Measurements from ENCODE around the gene RPL7A.
A peak's percentile ranks its signal among the peaks of the same experiment; 100 is the strongest.
"Not testable (repeated sequence)": the region's sequence is repeated elsewhere in the genome, so short reads cannot be mapped to it uniquely, and the experiment has no call there.

The RPL7A gene

GRCh38 chr9:133327834-133328484, 20.1 kb upstream of the RPL7A start:
- no peak for DNase-seq (ENCODE audit: low read depth)

DNA sequence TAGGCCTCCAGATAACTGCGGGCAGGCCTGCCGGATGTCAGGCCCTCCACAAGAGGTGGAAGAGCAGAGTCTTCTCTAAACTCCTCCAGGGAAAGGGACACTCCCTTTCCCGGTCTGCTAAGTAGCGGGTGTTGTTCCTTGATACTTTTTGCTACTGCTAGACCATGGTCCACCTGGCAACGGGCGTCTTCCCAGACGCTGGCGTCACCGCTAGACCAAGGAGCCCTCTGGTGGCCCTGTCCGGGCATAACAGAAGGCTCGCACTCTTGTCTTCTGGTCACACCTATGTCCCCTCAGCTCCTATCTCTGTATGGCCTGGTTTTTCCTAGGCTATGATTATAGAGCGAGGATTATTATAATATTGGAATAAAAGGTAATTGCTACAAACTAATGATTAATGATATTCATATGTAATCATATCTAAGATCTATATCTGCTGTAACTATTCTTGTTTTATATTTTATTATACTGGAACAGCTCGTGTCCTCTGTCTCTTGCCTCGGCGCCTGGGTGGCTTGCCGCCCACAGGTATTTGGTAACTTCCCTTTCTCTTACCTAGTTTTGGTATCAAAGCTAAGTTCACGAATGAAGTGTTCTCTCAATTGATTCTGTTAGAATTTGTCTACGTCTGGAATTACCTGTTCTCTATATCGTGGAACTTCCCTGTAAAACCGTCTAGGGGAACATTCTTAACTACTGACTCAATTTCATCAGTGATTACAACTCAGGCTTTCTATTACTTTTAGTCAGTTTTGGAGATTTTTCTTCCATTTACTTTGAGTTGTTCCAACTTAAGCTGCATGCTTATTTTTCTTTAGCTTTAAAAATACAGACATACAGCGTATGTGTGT, 18.5 kb upstream of the RPL7A start:
- not testable (repeated sequence) for DNase-seq (ENCODE audit: low read depth)

GRCh38 chr9:133331221-133331620, 16.8 kb upstream of the RPL7A start:
- DNase-seq (ENCODE audit: low read depth), result no peak

- DNase-seq (ENCODE audit: low read depth), result no peak
Observed at GRCh38 chr9:133331641-133332380, 16.2 kb upstream of the RPL7A start.

DNA sequence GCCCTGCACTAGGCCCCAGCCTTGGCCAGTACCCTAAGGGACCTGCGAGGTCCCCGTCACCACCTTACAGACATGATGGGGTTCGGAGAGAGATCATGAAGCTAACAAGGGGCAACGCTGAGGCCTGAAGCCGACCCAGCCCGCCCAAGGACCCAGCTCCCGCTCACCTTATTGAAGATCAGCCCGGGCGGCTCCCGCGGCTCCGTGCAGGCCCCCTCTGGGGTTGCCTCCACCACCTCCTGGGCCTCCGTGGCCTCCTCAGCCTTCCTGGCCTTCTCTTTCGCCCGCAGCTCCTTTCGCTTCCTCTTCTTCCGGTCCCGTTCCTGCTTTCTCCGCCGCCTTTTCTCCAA, 15.7 kb upstream of the RPL7A start:
- DNase-seq (ENCODE audit: low read depth), result no peak

GRCh38 chr9:133333011-133333410, 15.0 kb upstream of the RPL7A start:
- DNase-seq (ENCODE audit: low read depth), result no peak

DNA sequence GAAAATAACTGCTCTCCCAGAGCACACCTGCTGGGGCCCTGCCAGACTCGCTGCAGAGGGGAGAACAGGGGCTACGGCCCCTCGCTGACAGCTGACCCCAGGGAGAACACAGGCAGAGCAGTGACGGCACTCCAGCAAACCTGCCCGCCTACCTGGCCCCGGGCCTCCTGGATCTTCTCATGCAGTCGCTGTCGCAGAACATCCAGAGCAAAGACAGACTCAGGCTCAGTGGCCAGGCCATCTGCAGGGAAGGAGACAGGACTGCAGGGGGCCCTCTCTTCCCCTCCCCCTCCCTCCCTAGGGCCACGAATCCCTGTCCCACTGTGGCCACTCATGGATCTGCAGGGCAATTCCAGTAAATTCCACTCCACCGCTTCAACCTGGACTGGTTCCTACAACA, 14.5 kb upstream of the RPL7A start:
- no peak for DNase-seq (ENCODE audit: low read depth)

GRCh38 chr9:133334161-133334560, 13.9 kb upstream of the RPL7A start:
- no peak for DNase-seq (ENCODE audit: low read depth)

DNA sequence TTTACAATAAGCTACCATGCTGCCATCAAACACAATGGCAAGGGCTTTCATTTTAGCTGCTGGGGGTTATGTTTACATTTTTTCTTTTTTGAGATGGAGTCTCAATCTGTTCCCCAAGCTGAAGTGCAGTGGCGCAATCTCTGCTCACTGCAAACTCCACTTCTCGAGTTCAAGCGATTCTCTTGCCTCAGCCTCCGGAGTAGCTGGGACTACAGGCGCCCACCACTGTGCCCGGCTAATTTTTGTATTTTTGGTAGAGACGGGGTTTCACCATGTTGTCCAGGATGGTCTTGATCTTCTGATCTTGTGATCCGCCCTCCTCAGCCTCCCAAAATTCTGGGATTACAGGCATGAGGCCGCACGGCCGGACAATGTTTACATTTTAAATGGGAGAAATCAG, 13.1 kb upstream of the RPL7A start:
- DNase-seq (ENCODE audit: low read depth), result not testable (repeated sequence)

GRCh38 chr9:133335924-133336811, 11.8 kb upstream of the RPL7A start, which contains the start of gene SURF6:
SURF6 (minus strand) TSS chr9:133336188; CDS start chr9:133336132, 56 bp downstream.
- peak; percentile 83 for DNase-seq (ENCODE audit: low read depth)

DNA sequence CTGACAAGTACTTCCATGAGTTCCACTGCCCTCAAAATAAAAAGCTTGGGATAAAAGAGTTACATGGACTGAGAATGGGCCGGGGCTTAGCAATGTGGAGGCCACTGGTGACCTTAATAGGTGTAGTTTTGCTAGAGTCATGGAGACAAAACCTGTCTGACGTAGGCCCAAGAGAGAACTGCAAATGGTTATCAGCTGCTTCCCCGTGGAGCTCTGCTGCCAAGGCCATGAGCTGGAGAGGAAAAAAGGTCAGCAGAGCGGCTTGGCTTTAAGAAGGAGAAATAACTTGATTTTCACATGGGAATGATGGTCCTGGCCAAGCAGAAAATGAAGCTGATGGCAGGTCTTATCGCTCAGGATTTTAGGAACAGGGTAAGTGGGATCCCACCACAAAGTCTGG, 8.4 kb upstream of the RPL7A start:
- no peak for DNase-seq (ENCODE audit: low read depth)

- DNase-seq (ENCODE audit: low read depth), result no peak
Observed at GRCh38 chr9:133340256-133340655, 7.8 kb upstream of the RPL7A start.

DNA sequence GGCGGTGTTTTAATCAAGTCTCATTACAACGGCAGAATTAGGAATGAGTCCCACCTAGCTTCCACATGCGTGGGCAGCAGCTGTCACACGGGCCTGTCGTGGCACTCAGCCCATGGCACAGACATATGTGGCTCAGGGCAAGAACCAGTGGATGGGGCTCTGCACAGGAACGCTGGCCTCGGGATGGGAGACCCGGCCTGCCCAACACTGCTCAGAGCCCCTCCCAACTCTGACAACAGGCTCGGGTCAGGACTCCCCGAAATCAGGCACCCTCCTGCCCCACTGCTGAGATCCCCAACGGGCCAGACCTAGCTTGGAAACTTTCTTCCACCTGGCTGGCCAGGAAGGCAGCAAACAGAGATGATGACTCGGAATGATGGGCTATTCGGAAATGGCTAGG, 7.1 kb upstream of the RPL7A start:
- DNase-seq (ENCODE audit: low read depth), result no peak

- no peak for DNase-seq (ENCODE audit: low read depth)
Observed at GRCh38 chr9:133341369-133342068, 6.5 kb upstream of the RPL7A start.

DNA sequence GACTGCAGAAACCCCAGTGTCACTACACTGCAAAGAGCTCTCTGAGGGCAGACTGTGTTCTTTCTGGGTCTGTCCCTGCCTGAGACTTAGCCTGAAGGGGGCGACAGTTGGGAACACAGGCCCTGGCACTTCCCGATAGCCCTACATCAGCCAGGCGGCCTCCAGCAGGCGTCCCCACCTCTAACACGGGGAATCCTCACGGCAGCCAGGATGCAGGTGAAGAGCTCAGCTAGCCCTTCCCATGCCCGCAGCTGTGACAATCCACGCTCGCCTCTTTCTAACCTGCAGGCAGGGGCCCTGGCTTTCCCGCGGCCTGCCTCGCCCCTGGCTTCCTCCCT, 6.0 kb upstream of the RPL7A start:
- DNase-seq (ENCODE audit: low read depth), result no peak

DNA sequence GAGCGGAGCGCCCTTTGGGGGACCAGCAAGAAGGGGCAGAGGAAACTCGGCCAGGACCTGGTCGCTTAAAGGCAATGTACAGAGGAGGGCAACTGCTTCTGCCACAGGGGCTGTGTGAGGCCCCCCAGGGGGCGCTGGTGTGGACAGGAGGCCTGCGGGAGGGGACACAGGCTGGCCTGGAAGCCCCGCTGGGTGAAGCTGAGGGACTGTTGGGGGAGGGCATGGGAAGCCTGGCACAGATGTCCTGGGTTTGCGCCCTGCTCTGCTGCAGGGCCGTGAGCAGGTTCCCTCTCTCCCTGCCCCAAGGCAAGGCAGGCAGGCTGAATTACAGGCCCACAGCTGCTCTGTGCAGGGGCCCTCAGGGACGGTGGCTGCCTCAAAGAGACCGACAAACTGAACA, 5.4 kb upstream of the RPL7A start:
- DNase-seq (ENCODE audit: low read depth), result no peak

GRCh38 chr9:133344071-133344470, 3.9 kb upstream of the RPL7A start:
- no peak for DNase-seq (ENCODE audit: low read depth)

- no peak for DNase-seq (ENCODE audit: low read depth)
Observed at GRCh38 chr9:133344979-133345378, 3.0 kb upstream of the RPL7A start.

DNA sequence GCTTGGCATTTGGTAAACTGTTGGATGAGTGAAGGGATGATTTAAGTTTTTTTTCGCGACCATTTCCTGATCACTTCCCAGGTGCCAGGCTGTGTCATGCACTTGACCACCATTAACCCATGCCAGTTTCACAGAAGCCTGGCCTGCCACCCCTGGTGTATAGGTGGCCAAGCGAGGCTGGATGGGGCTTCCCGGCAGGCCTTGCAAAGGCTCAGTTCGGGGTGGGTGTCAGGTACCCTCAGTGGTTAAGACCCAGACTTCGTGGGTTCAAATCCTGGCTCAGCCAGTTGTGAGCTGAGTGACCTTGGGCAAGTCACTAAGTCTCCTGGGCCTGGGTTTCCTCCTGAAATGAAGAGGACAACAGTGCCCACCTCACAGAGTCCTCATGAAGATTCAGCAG, 2.4 kb upstream of the RPL7A start:
- DNase-seq (ENCODE audit: low read depth), result no peak

- no peak for DNase-seq (ENCODE audit: low read depth)
Observed at GRCh38 chr9:133346021-133346785, 1.8 kb upstream of the RPL7A start.
